Body of pancreas (tissue), 4 donors: Measurements from ENCODE around the gene NEURL4.

Experiments
- CTCF ChIP-seq, 7 experiments: fragments of 450-650 bp in 4 of 7; fragments of 200-600 bp in 3 of 7; sonication (generic) in 3 of 7; IDR thresholded peaks; one replicate each; pipeline ENCODE4 v1.5.1; 2016 to 2019; ENCODE audit warnings: antibody characterized with exemption in 7 of 7
- POLR2A ChIP-seq, 3 donors: fragments of 450-650 bp; IDR thresholded peaks; one replicate each; pipeline ENCODE4 v1.6.1; 2016; ENCODE audit warnings: antibody characterized with exemption in 3 of 3, mild to moderate bottlenecking in 2 of 3

DNA sequence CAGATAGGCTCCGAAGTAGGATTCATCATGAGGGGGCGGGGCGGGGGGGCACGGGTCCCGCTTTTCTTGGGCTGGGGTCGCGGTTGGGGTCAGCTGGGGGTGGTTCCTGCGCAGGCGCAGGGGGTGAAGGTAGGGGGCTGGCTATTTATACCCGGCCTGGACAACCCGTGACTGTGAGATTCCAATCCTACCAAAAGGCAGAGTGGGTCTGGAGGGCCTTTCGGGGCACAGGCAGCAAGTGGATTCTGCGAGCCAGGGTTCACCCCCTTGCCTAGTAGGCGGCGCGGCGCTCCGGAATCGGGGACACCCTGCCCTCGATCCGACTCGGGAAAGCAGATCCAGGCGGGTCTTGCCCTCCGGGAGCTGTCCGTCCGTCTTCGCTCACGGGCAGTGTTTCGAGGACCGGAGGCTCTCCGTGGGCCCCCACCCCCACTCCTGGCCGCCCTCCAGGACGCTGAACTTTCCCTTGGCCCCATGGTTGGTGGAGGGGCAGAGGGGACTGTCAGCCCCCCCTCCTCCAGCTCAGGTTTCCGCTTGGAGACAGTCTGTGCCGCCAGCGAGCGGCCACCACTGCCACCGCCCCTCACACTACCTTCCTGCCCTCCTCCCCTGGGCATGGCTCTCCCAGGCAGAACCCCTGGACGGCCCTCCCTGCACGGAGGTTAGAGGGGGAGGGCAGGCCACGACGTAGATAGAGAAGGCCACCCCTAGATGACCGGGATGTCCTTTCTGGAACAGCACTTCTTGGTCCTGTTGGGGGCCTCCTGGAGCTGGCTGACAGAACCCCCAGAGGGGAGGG, 47.0 kb downstream of the NEURL4 start:
- TF ChIP-seq CTCF (IDR thresholded peaks at IDR 0.05): no peak
- TF ChIP-seq POLR2A (IDR thresholded peaks at IDR 0.05): no peak
